Astrocyte (in vitro differentiated cells and primary cell): ENCODE results near the gene TNN. TPM values are rescaled to one million over a fixed set of nuclear protein-coding genes. Genes with fewer than 3 reads are reported as not detected.

Experiments used
- DNase-seq: peaks from one replicate; pipeline ENCODE4 v3.0.0-alpha.2; 2010; ENCODE audit warnings: low read depth
- FAIRE-seq: peaks from 2 replicates; lab custom pipeline; 2011; peaks lifted over from hg19 to GRCh38; lab: Jason Lieb, UNC
- H2AFZ ChIP-seq: 2 replicates; pipeline ENCODE4 v1.6.0; 2012; ENCODE audit warnings: low read depth, low read length, inconsistent platforms
- H3K27ac ChIP-seq: 2 replicates; pipeline ENCODE4 v1.5.1; 2011; ENCODE audit warnings: low read depth, low read length, inconsistent platforms
- H3K27me3 ChIP-seq: 2 replicates; pipeline ENCODE4 v1.6.0; 2011; ENCODE audit warnings: low read length, inconsistent platforms; ENCODE audit not compliant: insufficient read depth
- H3K36me3 ChIP-seq: 2 replicates; pipeline ENCODE4 v1.5.1; 2011; ENCODE audit warnings: low read length, inconsistent platforms; ENCODE audit not compliant: insufficient read depth
- H3K4me1 ChIP-seq: 2 replicates; pipeline ENCODE4 v1.5.1; 2011; ENCODE audit warnings: low read length, inconsistent platforms; ENCODE audit not compliant: insufficient read depth
- H3K4me2 ChIP-seq: 2 replicates; pipeline ENCODE4 v1.6.0; 2012; ENCODE audit warnings: low read length, inconsistent platforms
- H3K4me3 ChIP-seq: 2 replicates; pipeline ENCODE4 v1.5.1; 2011; ENCODE audit warnings: low read depth, mild to moderate bottlenecking, low read length, inconsistent platforms; ENCODE audit not compliant: insufficient read depth
- H3K79me2 ChIP-seq: 2 replicates; pipeline ENCODE4 v1.6.0; 2012; ENCODE audit warnings: mild to moderate bottlenecking, low read length, inconsistent platforms; ENCODE audit not compliant: insufficient read depth
- H3K9ac ChIP-seq: 2 replicates; pipeline ENCODE4 v1.6.0; 2012; ENCODE audit warnings: mild to moderate bottlenecking, low read length, inconsistent platforms
- H3K9me3 ChIP-seq: 2 replicates; pipeline ENCODE4 v1.5.1; 2012; ENCODE audit warnings: low read depth, mild to moderate bottlenecking, low read length, inconsistent platforms; ENCODE audit not compliant: insufficient read depth
- H4K20me1 ChIP-seq: 2 replicates; pipeline ENCODE4 v1.6.0; 2012; ENCODE audit warnings: low read length, inconsistent platforms; ENCODE audit not compliant: insufficient read depth
- H3K27ac Mint-ChIP-seq: one replicate; pipeline ENCODE4 v1.8.0; 2021; ENCODE audit warnings: mild to moderate bottlenecking, mixed read lengths; ENCODE audit not compliant: unreplicated experiment
- H3K27me3 Mint-ChIP-seq: one replicate; pipeline ENCODE4 v1.8.0; 2021; ENCODE audit warnings: low read depth, mixed read lengths; ENCODE audit not compliant: unreplicated experiment
- H3K36me3 Mint-ChIP-seq: one replicate; pipeline ENCODE4 v1.8.0; 2021; ENCODE audit warnings: low read depth, mixed read lengths; ENCODE audit not compliant: unreplicated experiment
- H3K4me1 Mint-ChIP-seq: one replicate; pipeline ENCODE4 v1.8.0; 2021; ENCODE audit warnings: low read depth, mixed read lengths; ENCODE audit not compliant: unreplicated experiment
- H3K4me3 Mint-ChIP-seq: one replicate; pipeline ENCODE4 v1.8.0; 2021; ENCODE audit warnings: mild to moderate bottlenecking, moderate library complexity, mixed read lengths; ENCODE audit not compliant: unreplicated experiment
- H3K9me3 Mint-ChIP-seq: one replicate; pipeline ENCODE4 v1.8.0; 2021; ENCODE audit warnings: mild to moderate bottlenecking, mixed read lengths; ENCODE audit not compliant: unreplicated experiment
- EZH2 ChIP-seq: IDR thresholded peaks from 2 replicates; pipeline ENCODE4 v1.6.1; 2012; ENCODE audit warnings: mild to moderate bottlenecking, low read length, inconsistent platforms; ENCODE audit not compliant: insufficient read depth
- total RNA-seq: library from RNA; stranded (reverse); gene quantifications from 2 replicates; pipeline ENCODE4 v1.2.1, GENCODE V29; 2021
- TF ChIP-seq, protein P1 (sequence below): IDR thresholded peaks from 2 replicates; pipeline ENCODE4 v1.5.1; 2011; ENCODE audit warnings: low read depth, mild to moderate bottlenecking, inconsistent platforms, low read length, moderate library complexity; ENCODE audit not compliant: insufficient read depth

TNN gene
- total RNA-seq, 1 donor from 2014 or later, result 0.16 TPM

DNA sequence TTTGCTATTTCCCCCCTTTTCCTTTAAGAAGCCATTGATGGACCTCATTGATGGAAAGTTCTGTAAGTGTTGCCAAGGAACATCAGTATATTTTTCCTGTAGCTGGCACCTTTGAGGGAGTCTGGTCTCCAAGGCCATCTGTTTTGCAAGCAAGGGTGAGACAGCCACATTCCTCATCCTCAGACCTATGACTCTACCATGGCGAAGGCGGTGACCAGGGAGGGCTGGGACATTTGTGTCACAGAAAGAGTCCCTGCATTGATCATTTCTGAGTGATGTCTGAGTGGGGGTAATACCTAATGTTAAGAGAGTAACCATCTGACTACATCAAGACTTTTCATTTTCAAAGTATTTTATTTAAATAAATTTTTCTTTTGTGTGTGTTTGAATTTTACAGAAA, 89.6 kb downstream of the TNN start:
- Histone ChIP-seq H3K4me3 (no peak overlapping the region), H3K27me3 (no peaks in the 10 kb centered on the region), H3K4me1 (no peaks in the 10 kb centered on the region), H3K9ac (no peak overlapping the region), H3K36me3 (no peaks in the 10 kb centered on the region), H3K79me2 (no peaks in the 10 kb centered on the region), H3K27ac (no peak overlapping the region), H3K4me2 (no peak overlapping the region), H4K20me1 (no peaks in the 10 kb centered on the region), H3K9me3 (no peaks in the 10 kb centered on the region), H2AFZ (no peak overlapping the region)
- DNase-seq (no peak), FAIRE-seq (no peak)
- TF ChIP-seq, protein P1, sequence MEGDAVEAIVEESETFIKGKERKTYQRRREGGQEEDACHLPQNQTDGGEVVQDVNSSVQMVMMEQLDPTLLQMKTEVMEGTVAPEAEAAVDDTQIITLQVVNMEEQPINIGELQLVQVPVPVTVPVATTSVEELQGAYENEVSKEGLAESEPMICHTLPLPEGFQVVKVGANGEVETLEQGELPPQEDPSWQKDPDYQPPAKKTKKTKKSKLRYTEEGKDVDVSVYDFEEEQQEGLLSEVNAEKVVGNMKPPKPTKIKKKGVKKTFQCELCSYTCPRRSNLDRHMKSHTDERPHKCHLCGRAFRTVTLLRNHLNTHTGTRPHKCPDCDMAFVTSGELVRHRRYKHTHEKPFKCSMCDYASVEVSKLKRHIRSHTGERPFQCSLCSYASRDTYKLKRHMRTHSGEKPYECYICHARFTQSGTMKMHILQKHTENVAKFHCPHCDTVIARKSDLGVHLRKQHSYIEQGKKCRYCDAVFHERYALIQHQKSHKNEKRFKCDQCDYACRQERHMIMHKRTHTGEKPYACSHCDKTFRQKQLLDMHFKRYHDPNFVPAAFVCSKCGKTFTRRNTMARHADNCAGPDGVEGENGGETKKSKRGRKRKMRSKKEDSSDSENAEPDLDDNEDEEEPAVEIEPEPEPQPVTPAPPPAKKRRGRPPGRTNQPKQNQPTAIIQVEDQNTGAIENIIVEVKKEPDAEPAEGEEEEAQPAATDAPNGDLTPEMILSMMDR, result no peak
- no peak for TF ChIP-seq EZH2
- peaks cover 27% of the 10 kb centered on the region for H3K27me3 Mint-ChIP-seq
- no peak overlapping the region for H3K27ac Mint-ChIP-seq
- no peak overlapping the region for H3K4me3 Mint-ChIP-seq
- H3K9me3 Mint-ChIP-seq, result no peaks in the 10 kb centered on the region
- peaks cover 2% of the 10 kb centered on the region for H3K36me3 Mint-ChIP-seq
- H3K4me1 Mint-ChIP-seq, result peaks cover 7% of the 10 kb centered on the region

DNA sequence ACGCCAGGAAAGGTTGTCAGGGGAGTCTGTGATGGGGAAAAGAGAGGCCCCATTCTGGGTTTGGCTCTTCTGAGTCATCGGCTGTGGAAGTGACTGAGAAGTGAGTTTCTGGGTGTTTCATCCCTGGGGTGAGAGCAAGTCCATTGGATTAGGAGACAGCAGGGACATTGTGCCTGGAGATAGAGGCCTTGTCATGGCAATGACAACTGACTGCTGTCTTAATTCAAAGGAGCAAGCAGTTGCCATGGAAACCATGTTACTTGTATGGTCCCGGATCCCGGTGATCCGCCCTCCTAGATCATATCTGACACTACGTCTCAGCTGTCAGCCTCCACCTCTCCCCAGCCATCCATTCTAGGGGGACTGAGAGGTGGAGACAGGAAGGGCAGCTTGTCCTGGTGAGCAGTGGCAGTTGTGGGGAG, 90.5 kb downstream of the TNN start:
- no peak overlapping the region for H3K4me3 ChIP-seq
- FAIRE-seq (no peak), DNase-seq (no peak)
- H3K4me1 ChIP-seq, result no peaks in the 10 kb centered on the region
- no peak for TF ChIP-seq EZH2
- TF ChIP-seq, protein P1, result no peak
- Mint-ChIP-seq H3K27ac (no peak overlapping the region), H3K9me3 (no peaks in the 10 kb centered on the region), H3K4me1 (peaks cover 7% of the 10 kb centered on the region), H3K36me3 (peaks cover 2% of the 10 kb centered on the region), H3K27me3 (peaks cover 17% of the 10 kb centered on the region), H3K4me3 (no peak overlapping the region)
- no peak overlapping the region for H3K27ac ChIP-seq
- H2AFZ ChIP-seq, result no peak overlapping the region
- H3K27me3 ChIP-seq, result no peaks in the 10 kb centered on the region
- H3K4me2 ChIP-seq, result no peak overlapping the region
- no peaks in the 10 kb centered on the region for H3K36me3 ChIP-seq
- H3K79me2 ChIP-seq, result no peaks in the 10 kb centered on the region
- no peaks in the 10 kb centered on the region for H4K20me1 ChIP-seq
- no peak overlapping the region for H3K9ac ChIP-seq
- H3K9me3 ChIP-seq, result no peaks in the 10 kb centered on the region

DNA sequence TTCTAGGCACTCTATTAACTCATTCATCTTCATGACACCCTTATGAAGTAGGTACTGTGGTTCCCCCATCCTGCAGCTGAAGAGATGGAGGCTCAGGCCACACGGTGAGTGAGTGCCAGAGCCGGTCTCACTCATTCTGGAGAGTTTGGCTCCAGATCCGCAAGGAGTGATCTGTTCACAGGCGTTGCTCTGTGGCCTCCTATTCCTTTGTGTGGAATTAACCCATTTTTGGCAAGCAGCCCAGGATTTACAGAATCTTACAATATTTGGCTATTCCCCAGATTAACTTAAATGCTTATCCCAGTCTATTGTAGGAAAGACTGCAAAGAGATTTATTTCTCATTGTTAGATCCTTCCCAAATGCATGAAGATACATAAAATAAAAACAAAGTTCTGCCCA, 95.3 kb downstream of the TNN start:
- no peaks in the 10 kb centered on the region for H3K9me3 Mint-ChIP-seq
- H3K27me3 Mint-ChIP-seq, result no peaks in the 10 kb centered on the region
- Histone ChIP-seq H3K4me2 (no peak overlapping the region), H2AFZ (no peak overlapping the region), H3K4me1 (no peaks in the 10 kb centered on the region), H3K36me3 (no peaks in the 10 kb centered on the region), H3K9ac (no peak overlapping the region), H3K27me3 (no peaks in the 10 kb centered on the region), H3K79me2 (no peaks in the 10 kb centered on the region), H4K20me1 (no peaks in the 10 kb centered on the region), H3K4me3 (no peak overlapping the region), H3K9me3 (no peaks in the 10 kb centered on the region), H3K27ac (no peak overlapping the region)
- DNase-seq (no peak), FAIRE-seq (no peak)
- H3K4me3 Mint-ChIP-seq, result no peak overlapping the region
- H3K27ac Mint-ChIP-seq, result no peak overlapping the region
- peaks cover 4% of the 10 kb centered on the region for H3K4me1 Mint-ChIP-seq
- TF ChIP-seq, protein P1, result no peak
- no peak for TF ChIP-seq EZH2
- H3K36me3 Mint-ChIP-seq, result peaks cover 6% of the 10 kb centered on the region
